K562 (cell line): ENCODE data around the gene GIGYF2. TPM values are rescaled to one million over a fixed set of nuclear protein-coding genes. Genes with fewer than 3 reads are reported as not detected.

Experiments
- ATAC-seq: fragments of 200-7000 bp; cut with Tn5 transposase; 3 replicates; pipeline ENCODE4 v1.9.1; 2020; ENCODE audit warnings: moderate library complexity
- BruUV-seq: library from RNA; stranded (reverse); fragments of 400-500 nt; replicated peaks from 2 replicates; lab custom pipeline; 2021; lab: Mats Ljungman, UMichigan
- CTCF ChIA-PET: fragments of 300-600 bp; formaldehyde crosslinking; extraction: SDS; loops from one replicate; lab custom pipeline; 2021; ENCODE audit warnings: low intra/inter-chr PET ratio; lab: Yijun Ruan, JAX
- POLR2A ChIA-PET: fragments of 300-600, 350-650 bp; sonication (Branson Sonifier 250); formaldehyde crosslinking; extraction: SDS; loops from one replicate; lab custom pipeline; 2021; ENCODE audit warnings: antibody characterized with exemption, inconsistent platforms; lab: Yijun Ruan, JAX
- DNase-seq, 4 experiments: peaks; one replicate each; pipeline versions ENCODE4 v3.0.0 to v3.0.0-alpha.2; 2011 to 2018; ENCODE audit warnings: low spot score in 3 of 4, mixed read lengths in 3 of 4; ENCODE audit errors: extremely low read depth in 1 of 4
- FAIRE-seq: peaks from 2 replicates; lab custom pipeline; 2011; peaks lifted over from hg19 to GRCh38; lab: Jason Lieb, UNC
- H2AFZ ChIP-seq: 2 replicates; pipeline ENCODE4 v1.6.0; 2011; ENCODE audit warnings: low read depth, low read length, control low read depth, inconsistent platforms
- H3K27ac ChIP-seq: fragments of 200-600 bp; 3 replicates; pipeline ENCODE4 v1.8.0; 2011; ENCODE audit warnings: low read depth, mild to moderate bottlenecking, control low read depth, inconsistent platforms, low read length, moderate library complexity, mixed read lengths; ENCODE audit errors: extremely low read depth
- H3K27me3 ChIP-seq, 2 experiments: fragments of 300-600 bp in 1 of 2; 2 replicates in 1 of 2; 3 replicates in 1 of 2; pipeline versions ENCODE4 v1.6.0 to v1.8.0; 2011; ENCODE audit warnings: inconsistent platforms in 2 of 2, low read length in 2 of 2, mild to moderate bottlenecking in 1 of 2, mixed read lengths in 1 of 2, moderate library complexity in 1 of 2; ENCODE audit not compliant: control insufficient read depth in 2 of 2, insufficient read depth in 2 of 2
- H3K36me3 ChIP-seq: fragments of 300-600 bp; 3 replicates; pipeline ENCODE4 v1.8.0; 2011; ENCODE audit warnings: mild to moderate bottlenecking, low read length, inconsistent platforms; ENCODE audit not compliant: control insufficient read depth, insufficient read depth
- H3K4me1 ChIP-seq, 2 experiments: fragments of 200-600 bp in 1 of 2; replicated peaks in 1 of 2; 2 replicates in 1 of 2; 3 replicates in 1 of 2; pipeline versions ENCODE4 v1.5.1 to v1.8.0; 2011; ENCODE audit warnings: inconsistent platforms in 2 of 2, low read length in 2 of 2, mild to moderate bottlenecking in 1 of 2, mixed read lengths in 1 of 2, moderate library complexity in 1 of 2; ENCODE audit not compliant: control insufficient read depth in 2 of 2, insufficient read depth in 2 of 2
- H3K4me2 ChIP-seq: 2 replicates; pipeline ENCODE4 v1.6.1; 2011; ENCODE audit warnings: low read length, control low read depth, inconsistent platforms, mixed read lengths; ENCODE audit not compliant: insufficient read depth
- H3K4me3 ChIP-seq: fragments of 200-600 bp; sonication (generic), shearing (Covaris generic); 2 replicates; pipeline ENCODE4 v1.5.1; 2016; ENCODE audit warnings: control low read depth, inconsistent platforms
- H3K79me2 ChIP-seq: fragments of 200-600 bp; 3 replicates; pipeline ENCODE4 v1.8.0; 2011; ENCODE audit warnings: low read length, inconsistent platforms; ENCODE audit not compliant: control insufficient read depth, insufficient read depth
- H3K9ac ChIP-seq, 2 experiments: 2 replicates each; pipeline versions ENCODE4 v1.6.0 to v1.6.1; 2011; ENCODE audit warnings: low read depth in 2 of 2, low read length in 2 of 2, control low read depth in 1 of 2, inconsistent platforms in 1 of 2, mild to moderate bottlenecking in 1 of 2, mixed read lengths in 1 of 2; ENCODE audit not compliant: insufficient read depth in 1 of 2
- H3K9me1 ChIP-seq: one replicate; pipeline ENCODE4 v1.6.0; 2011; ENCODE audit warnings: inconsistent platforms, mild to moderate bottlenecking, low read length, moderate library complexity; ENCODE audit not compliant: control insufficient read depth, insufficient read depth
- H3K9me3 ChIP-seq: replicated peaks from 2 replicates; pipeline ENCODE4 v1.5.1; 2011; ENCODE audit warnings: low read depth, low read length, inconsistent platforms; ENCODE audit not compliant: control insufficient read depth, insufficient read depth
- H4K20me1 ChIP-seq: replicated peaks from 2 replicates; pipeline ENCODE4 v1.6.1; 2011; ENCODE audit warnings: low read length, inconsistent platforms, mixed read lengths; ENCODE audit not compliant: control insufficient read depth, insufficient read depth
- ARID1B ChIP-seq: fragments of 450-650 bp; IDR thresholded peaks from 2 replicates; pipeline ENCODE4 v1.6.1; 2016; ENCODE audit warnings: antibody characterized with exemption, mild to moderate bottlenecking, inconsistent platforms
- BACH1 ChIP-seq: fragments of 200-800 bp; sonication (Bioruptor generic); IDR thresholded peaks from 2 replicates; pipeline ENCODE4 v1.6.1; 2016; ENCODE audit warnings: missing genetic modification characterization, missing compliant biosample characterization
- CTBP1 ChIP-seq: fragments of 450-650 bp; IDR thresholded peaks from 2 replicates; pipeline ENCODE4 v1.6.1; 2016; ENCODE audit warnings: borderline replicate concordance
- DACH1 ChIP-seq: fragments of 450-650 bp; IDR thresholded peaks from 2 replicates; pipeline ENCODE4 v1.6.1; 2018; ENCODE audit not compliant: partially characterized antibody
- DPF2 ChIP-seq: fragments of 450-650 bp; IDR thresholded peaks from 2 replicates; pipeline ENCODE4 v1.6.1; 2016
- FOXK2 ChIP-seq, 2 experiments: fragments of 450-650 bp; IDR thresholded peaks in 1 of 2; conservative IDR thresholded peaks in 1 of 2; 2 replicates each; pipeline ENCODE4 v1.6.1; 2016; ENCODE audit warnings: low read depth in 2 of 2, mild to moderate bottlenecking in 1 of 2
- HNRNPH1 ChIP-seq: fragments of 200-400 bp; formaldehyde crosslinking; optimal IDR thresholded peaks from 2 replicates; pipeline ENCODE3; 2017; ENCODE audit warnings: low read depth, mild to moderate bottlenecking, low read length, moderate library complexity
- LARP7 ChIP-seq: fragments of 450-650 bp; IDR thresholded peaks from 2 replicates; pipeline ENCODE4 v1.6.1; 2016
- LEF1 ChIP-seq: fragments of 450-650 bp; IDR thresholded peaks from 2 replicates; pipeline ENCODE4 v1.6.1; 2016; ENCODE audit warnings: mild to moderate bottlenecking
- MAFF ChIP-seq: IDR thresholded peaks from 2 replicates; pipeline ENCODE4 v1.6.1; 2012; ENCODE audit warnings: low read length, improper control_type of control experiment
- MAFG ChIP-seq: fragments of 450-650 bp; conservative IDR thresholded peaks from 2 replicates; pipeline ENCODE4 v1.6.1; 2016; ENCODE audit warnings: missing genetic modification characterization, missing compliant biosample characterization
- MAFK ChIP-seq: IDR thresholded peaks from 2 replicates; pipeline ENCODE4 v1.6.1; 2011; ENCODE audit warnings: low read length, improper control_type of control experiment
- MEIS2 ChIP-seq: fragments of 450-650 bp; IDR thresholded peaks from 2 replicates; pipeline ENCODE4 v1.6.1; 2014; ENCODE audit warnings: mild to moderate bottlenecking; ENCODE audit not compliant: partially characterized antibody
- NFE2L1 ChIP-seq: fragments of 450-650 bp; IDR thresholded peaks from 2 replicates; pipeline ENCODE4 v1.6.1; 2016; ENCODE audit warnings: missing genetic modification characterization, low read depth, mild to moderate bottlenecking, missing compliant biosample characterization, moderate library complexity, borderline replicate concordance
- NR2C2 ChIP-seq, 2 experiments: fragments of 200-800 bp in 1 of 2; sonication (Bioruptor generic) in 1 of 2; sonication (generic) in 1 of 2; formaldehyde crosslinking in 1 of 2; IDR thresholded peaks; 2 replicates each; pipeline versions ENCODE4 v1.6.1 to v1.8.0; 2016 to 2022; ENCODE audit warnings: mild to moderate bottlenecking in 1 of 2, missing compliant biosample characterization in 1 of 2, missing genetic modification characterization in 1 of 2, missing genetic modification reagents in 1 of 2
- PATZ1 ChIP-seq: fragments of 250-450 bp; sonication (Bioruptor Pico); IDR thresholded peaks from 2 replicates; pipeline ENCODE4 v1.5.0; 2020; ENCODE audit warnings: mild to moderate bottlenecking, borderline replicate concordance
- PKNOX1 ChIP-seq: fragments of 450-650 bp; IDR thresholded peaks from 2 replicates; pipeline ENCODE4 v1.6.1; 2016
- SMARCA4 ChIP-seq: fragments of 450-650 bp; IDR thresholded peaks from 2 replicates; pipeline ENCODE4 v1.6.1; 2016
- U2AF2 ChIP-seq: fragments of 200-400 bp; formaldehyde crosslinking; optimal IDR thresholded peaks from 2 replicates; pipeline ENCODE3; 2017; ENCODE audit warnings: low read depth, mild to moderate bottlenecking, low read length
- ZNF316 ChIP-seq: fragments of 450-650 bp; IDR thresholded peaks from 2 replicates; pipeline ENCODE4 v1.6.1; 2016
- ZNF77 ChIP-seq: fragments of 250-450 bp; sonication (Bioruptor Pico); IDR thresholded peaks from 2 replicates; pipeline ENCODE4 v1.5.0; 2020
- WGBS: fragments of 100-300 bp; shearing (Covaris generic); methylation state at CpG from one replicate; pipeline ENCODE4 v1.1.6; 2016; ENCODE audit warnings: low coverage, mixed read lengths; ENCODE audit not compliant: insufficient coverage; ENCODE audit errors: missing lambda C conversion rate; 5-methylcytosine and 5-hydroxymethylcytosine counted together
- in situ Hi-C: fragments of 300-500 bp; cut with MboI; formaldehyde crosslinking; loops from 4 replicates; pipeline ENCODE4 v1.15.0; 2018; ENCODE audit warnings: inconsistent platforms, mixed read lengths
- intact Hi-C: fragments of 100-400 bp; cut with micrococcal nuclease; formaldehyde crosslinking; loops from 2 replicates; pipeline ENCODE4 v1.14.2; 2022
- polyA plus RNA-seq, 8 experiments: library from polyadenylated mRNA; depleted of rRNA in 4 of 8; stranded (reverse) in 5 of 8; unstranded in 3 of 8; fragments of >200 nt; fragmentation: Nextera tagmentation in 2 of 8; fragmentation: Illumina TruSeq in 1 of 8; extraction: Ambion mirVana in 2 of 8; extraction: Trizol in 1 of 8; gene quantifications; 2 replicates each; pipeline versions ENCODE4 v1.2.1 to v1.2.3, GENCODE V29; 2011 to 2014; ENCODE audit warnings: inconsistent platforms in 1 of 8, missing spikeins in 1 of 8
- total RNA-seq, 7 experiments: library from RNA; depleted of rRNA in 6 of 7; stranded (reverse); fragments of >200 nt in 6 of 7; fragmentation: Illumina TruSeq in 2 of 7; extraction: Trizol in 2 of 7; gene quantifications; 2 replicates each; pipeline versions ENCODE4 v1.2.1 to v1.2.3, GENCODE V29; 2011 to 2021; ENCODE audit warnings: low replicate concordance in 1 of 7

GIGYF2 gene
- total and polyA plus RNA-seq, 9 of the 15 experiments (the other 6 are each of a cell fraction or from before 2014, with no cell fraction given), result 12.7 to 52.7 (median 34.9) TPM

- CTCF ChIA-PET, result no interaction called here
- TF ChIP-seq PKNOX1, result peak; percentile 17; the same call in 1 of the 2 replicates
- TF ChIP-seq NFE2L1 (tag), result 0 out of 2 replicates have a peak, but pooled peaks have one; percentile 4
- peak; percentile 18 for TF ChIP-seq MEIS2
- TF ChIP-seq BACH1, result peak; percentile 27; the same call in 1 of the 2 replicates
- peak; percentile 59 for TF ChIP-seq MAFK
- peak; percentile 62 for TF ChIP-seq MAFF
- no peak for TF ChIP-seq DACH1
- 0 out of 4 replicates have a peak, but pooled peaks have one; percentile 19 for TF ChIP-seq FOXK2 (conservative IDR thresholded peaks at IDR 0.05 in 1 of 2, IDR thresholded peaks at IDR 0.05 in 1 of 2; ENCODE audit: low read depth in 2 of 2)
- no peak for TF ChIP-seq U2AF2
- TF ChIP-seq HNRNPH1, result no peak
- peak; percentile 95 for TF ChIP-seq MAFG (tag)
- peak; percentile 53 for TF ChIP-seq DPF2
- TF ChIP-seq SMARCA4, result 0 out of 2 replicates have a peak, but pooled peaks have one; percentile 37
- TF ChIP-seq LEF1, result 0 out of 2 replicates have a peak, but pooled peaks have one; percentile 48
- TF ChIP-seq PATZ1 (CRISPR knock-in tag), result no peak
- TF ChIP-seq LARP7, result no peak
- peak; percentile 98 for TF ChIP-seq ZNF316
- TF ChIP-seq CTBP1, result peak; percentile 26; the same call in 1 of the 2 replicates
- TF ChIP-seq NR2C2 (CRISPR knock-in tag; IDR thresholded peaks at IDR 0.05), result no peak
- 0 out of 2 replicates have a peak, but pooled peaks have one; percentile 20 for TF ChIP-seq NR2C2 (tag; IDR thresholded peaks at IDR 0.05)
- no peak for TF ChIP-seq ZNF77 (CRISPR knock-in tag)
- TF ChIP-seq ARID1B, result peak; percentile 36; the same call in 1 of the 2 replicates
Observed at GRCh38 chr2:232700154-232700553, 3.0 kb downstream of the GIGYF2 start.

More at GRCh38 chr2:232700154-232700553, 3.0 kb downstream of the GIGYF2 start:
- ATAC-seq, result no peak
- POLR2A ChIA-PET, result interaction anchor here (0.6 to 1.0 kb wide), 4 partner anchors 17 to 34 kb away, joined by 3 read pairs; no protein-coding TSS in a partner anchor
- H3K27ac ChIP-seq, result peak overlapping the region; percentile 46; the same call in 2 of the 3 replicates
- DNase-seq, result no peak
- no peaks in the 10 kb centered on the region for H3K9me1 ChIP-seq
- 6% methylated on average over 1 of the region's 1 CpG for WGBS
- H3K9me3 ChIP-seq, result no peaks in the 10 kb centered on the region
- H3K4me3 ChIP-seq, result no peak overlapping the region
- peak; percentile 65 for FAIRE-seq
- H2AFZ ChIP-seq, result no peak overlapping the region
- no peaks in the 10 kb centered on the region for H3K27me3 ChIP-seq
- H3K36me3 ChIP-seq, result peaks cover 42% of the 10 kb centered on the region
- in situ Hi-C loops, result no loop called here
- H3K9ac ChIP-seq, result no peak overlapping the region
- peaks cover 75% of the 10 kb centered on the region for H3K79me2 ChIP-seq
- H3K4me2 ChIP-seq, result peak overlapping the region; percentile 56
- H4K20me1 ChIP-seq, result 0 out of 2 replicates have a peak, but pooled peaks cover 4% of the 10 kb centered on the region
- peaks cover 9 to 14% of the 10 kb centered on the region in 2 experiments for H3K4me1 ChIP-seq
- BruUV-seq, result no TSS peak
- intact Hi-C loops, result no loop called here
